Loucy (cell line): ENCODE data around the gene ZNF784.

ENCODE experiments used
- CTCF ChIP-seq: fragments of 200-600 bp; sonication (generic); conservative IDR thresholded peaks from 2 replicates; pipeline ENCODE4 v1.5.1; 2014; ENCODE audit warnings: mild to moderate bottlenecking, antibody characterized with exemption, low read length
- EZH2phosphoT487 ChIP-seq: fragments of 200-600 bp; IDR thresholded peaks from 2 replicates; pipeline ENCODE4 v1.6.1; 2018; ENCODE audit warnings: antibody characterized with exemption, mild to moderate bottlenecking, moderate library complexity, borderline replicate concordance

DNA sequence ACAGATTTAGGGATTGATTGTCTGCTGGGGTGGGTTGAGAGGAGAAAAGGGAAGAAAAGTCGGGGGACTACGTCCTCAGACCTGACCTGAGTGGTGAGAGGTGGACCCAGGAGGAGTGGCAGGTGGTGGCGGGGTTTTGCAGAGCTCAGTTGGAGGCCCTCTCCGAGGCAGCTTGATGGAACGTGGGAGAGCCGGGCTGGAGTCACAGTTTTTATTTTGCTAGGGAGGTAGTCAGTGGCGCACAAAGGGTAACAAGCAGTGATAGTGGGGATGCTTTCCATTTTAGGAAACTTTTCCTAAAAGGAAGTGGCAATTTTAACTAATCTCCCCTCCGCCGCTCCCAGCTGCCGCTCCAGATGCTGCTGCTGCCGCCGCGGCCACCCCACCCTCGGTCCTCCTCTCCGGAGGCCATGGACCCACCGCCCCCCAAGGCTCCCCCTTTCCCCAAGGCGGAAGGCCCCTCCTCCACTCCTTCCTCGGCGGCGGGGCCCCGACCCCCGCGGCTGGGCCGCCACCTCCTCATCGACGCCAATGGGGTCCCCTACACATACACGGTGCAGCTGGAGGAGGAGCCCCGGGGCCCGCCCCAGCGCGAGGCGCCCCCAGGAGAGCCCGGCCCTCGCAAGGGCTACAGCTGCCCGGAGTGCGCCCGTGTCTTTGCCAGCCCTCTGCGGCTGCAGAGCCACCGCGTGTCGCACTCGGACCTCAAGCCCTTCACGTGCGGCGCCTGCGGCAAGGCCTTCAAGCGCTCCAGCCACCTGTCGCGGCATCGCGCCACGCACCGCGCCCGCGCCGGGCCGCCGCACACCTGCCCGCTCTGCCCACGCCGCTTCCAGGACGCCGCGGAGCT lies 18.0 kb upstream of the ZNF784 start:
- TF ChIP-seq CTCF: no peak
- no peak for TF ChIP-seq EZH2phosphoT487
